HG03135 (cell line): ENCODE measurements around the gene UBE2O.

Source experiments
- ATAC-seq: cut with Tn5 transposase; IDR thresholded peaks from one replicate; pipeline ENCODE4 v1.9.1; 2021; ENCODE audit warnings: mild to moderate bottlenecking, moderate library complexity; ENCODE audit not compliant: unreplicated experiment

The UBE2O gene

GRCh38 chr17:76452660-76453430, at the start of gene UBE2O:
UBE2O (minus strand) TSS chr17:76453152; CDS start chr17:76453141, 11 bp downstream.
- peak; percentile 86 for ATAC-seq

GRCh38 chr17:76501827-76502307, 48.9 kb upstream of the UBE2O start:
- no peak for ATAC-seq

GRCh38 chr17:76501018-76501826, 48.3 kb upstream of the UBE2O start, which contains the start of gene RHBDF2:
RHBDF2 (minus strand) TSS chr17:76501423; CDS start chr17:76481524, 19,899 bp downstream.
- ATAC-seq, result peak; percentile 72

GRCh38 chr17:76500747-76501017, 47.7 kb upstream of the UBE2O start:
- no peak for ATAC-seq

GRCh38 chr17:76500074-76500746, 47.3 kb upstream of the UBE2O start:
- no peak for ATAC-seq

- ATAC-seq, result no peak
Observed at GRCh38 chr17:76499267-76499667, 46.3 kb upstream of the UBE2O start.

GRCh38 chr17:76498876-76499251, 45.9 kb upstream of the UBE2O start:
- ATAC-seq, result no peak

GRCh38 chr17:76497979-76498875, 45.3 kb upstream of the UBE2O start:
- no peak for ATAC-seq

- no peak for ATAC-seq
Observed at GRCh38 chr17:76497699-76497978, 44.7 kb upstream of the UBE2O start.

- ATAC-seq, result no peak
Observed at GRCh38 chr17:76496464-76496863, 43.5 kb upstream of the UBE2O start.

- ATAC-seq, result no peak
Observed at GRCh38 chr17:76495663-76496400, 42.9 kb upstream of the UBE2O start.

GRCh38 chr17:76493505-76494167, 40.7 kb upstream of the UBE2O start:
- no peak for ATAC-seq

GRCh38 chr17:76492989-76493501, 40.1 kb upstream of the UBE2O start:
- peak; percentile 48 for ATAC-seq

GRCh38 chr17:76492123-76492988, 39.4 kb upstream of the UBE2O start:
- peak; percentile 36 for ATAC-seq

- no peak for ATAC-seq
Observed at GRCh38 chr17:76491271-76492122, 38.5 kb upstream of the UBE2O start.

- ATAC-seq, result no peak
Observed at GRCh38 chr17:76490112-76490710, 37.3 kb upstream of the UBE2O start.
